ENCODE data around the gene CHRM4. TPM values are rescaled to one million over a fixed set of nuclear protein-coding genes. Genes with fewer than 3 reads are reported as not detected.

The CHRM4 gene
- total RNA-seq, 2 donors from 2014 or later = not detected

DNA sequence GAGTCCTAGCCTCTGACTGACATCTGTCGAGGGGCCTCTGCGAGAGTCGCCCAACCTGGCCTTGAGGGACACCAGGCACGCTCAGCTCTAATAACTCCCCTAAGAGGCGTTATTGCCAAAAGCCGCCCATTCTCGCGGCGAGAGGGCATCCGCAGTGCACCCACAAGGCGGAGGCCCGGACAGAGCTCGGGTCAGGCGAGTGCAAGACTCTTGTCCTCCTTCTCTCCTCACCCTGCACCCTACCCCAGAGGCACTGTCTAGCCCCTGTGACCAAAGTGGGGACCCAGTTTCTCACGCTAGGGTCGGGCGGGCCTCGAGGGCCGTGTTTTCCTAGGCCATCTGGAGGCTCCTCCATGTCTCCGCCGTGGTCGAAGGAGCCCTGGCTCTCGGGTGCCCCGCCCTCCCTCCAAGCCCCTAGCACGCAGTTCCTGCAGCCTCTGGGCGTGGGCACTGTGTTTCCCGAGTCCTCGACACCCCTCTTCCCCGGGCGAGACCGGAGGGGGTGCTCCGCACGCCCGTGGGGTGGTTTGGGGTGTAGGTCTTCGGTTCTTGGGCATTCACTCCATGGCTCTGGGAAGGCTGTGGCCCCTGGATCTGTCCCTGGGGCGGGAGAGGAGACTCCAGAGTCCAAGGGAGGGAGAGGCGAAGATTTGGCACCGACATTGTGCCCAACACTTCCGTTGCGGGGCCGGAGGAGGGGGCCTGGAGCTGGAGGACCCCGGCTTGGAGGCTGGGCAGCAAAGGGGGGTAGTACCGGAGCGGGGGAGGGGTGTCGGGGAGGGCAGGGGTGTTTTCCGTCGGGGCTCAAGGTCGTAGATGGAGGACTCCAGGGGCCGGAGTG, 1.0 kb downstream of the CHRM4 start:
- Histone ChIP-seq H3K27me3 (peaks cover 0 to 22% of the 10 kb centered on the region in 2 donors), H3K9me3 (no peaks in the 10 kb centered on the region), H3K27ac (no peak overlapping the region), H3K36me3 (replicated peaks in 1 of 2; ENCODE audit: insufficient read depth in 1 of 2, low read depth in 2 of 2) (no peaks in the 10 kb centered on the region), H3K4me1 (peaks cover 41% of the 10 kb centered on the region), H3K4me3 (no peak overlapping the region)
- DNase-seq (no peak), ATAC-seq (no peak)
- 9 to 14% methylated on average over 37 to 49 of the region's 49 CpGs for WGBS, 2 donors
- intact Hi-C loops (cut with DNase I) = no loop called here
- TF ChIP-seq POLR2A (IDR thresholded peaks at IDR 0.05) = no peak
- TF ChIP-seq, protein P1, sequence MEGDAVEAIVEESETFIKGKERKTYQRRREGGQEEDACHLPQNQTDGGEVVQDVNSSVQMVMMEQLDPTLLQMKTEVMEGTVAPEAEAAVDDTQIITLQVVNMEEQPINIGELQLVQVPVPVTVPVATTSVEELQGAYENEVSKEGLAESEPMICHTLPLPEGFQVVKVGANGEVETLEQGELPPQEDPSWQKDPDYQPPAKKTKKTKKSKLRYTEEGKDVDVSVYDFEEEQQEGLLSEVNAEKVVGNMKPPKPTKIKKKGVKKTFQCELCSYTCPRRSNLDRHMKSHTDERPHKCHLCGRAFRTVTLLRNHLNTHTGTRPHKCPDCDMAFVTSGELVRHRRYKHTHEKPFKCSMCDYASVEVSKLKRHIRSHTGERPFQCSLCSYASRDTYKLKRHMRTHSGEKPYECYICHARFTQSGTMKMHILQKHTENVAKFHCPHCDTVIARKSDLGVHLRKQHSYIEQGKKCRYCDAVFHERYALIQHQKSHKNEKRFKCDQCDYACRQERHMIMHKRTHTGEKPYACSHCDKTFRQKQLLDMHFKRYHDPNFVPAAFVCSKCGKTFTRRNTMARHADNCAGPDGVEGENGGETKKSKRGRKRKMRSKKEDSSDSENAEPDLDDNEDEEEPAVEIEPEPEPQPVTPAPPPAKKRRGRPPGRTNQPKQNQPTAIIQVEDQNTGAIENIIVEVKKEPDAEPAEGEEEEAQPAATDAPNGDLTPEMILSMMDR (IDR thresholded peaks at IDR 0.05) = no peak

DNA sequence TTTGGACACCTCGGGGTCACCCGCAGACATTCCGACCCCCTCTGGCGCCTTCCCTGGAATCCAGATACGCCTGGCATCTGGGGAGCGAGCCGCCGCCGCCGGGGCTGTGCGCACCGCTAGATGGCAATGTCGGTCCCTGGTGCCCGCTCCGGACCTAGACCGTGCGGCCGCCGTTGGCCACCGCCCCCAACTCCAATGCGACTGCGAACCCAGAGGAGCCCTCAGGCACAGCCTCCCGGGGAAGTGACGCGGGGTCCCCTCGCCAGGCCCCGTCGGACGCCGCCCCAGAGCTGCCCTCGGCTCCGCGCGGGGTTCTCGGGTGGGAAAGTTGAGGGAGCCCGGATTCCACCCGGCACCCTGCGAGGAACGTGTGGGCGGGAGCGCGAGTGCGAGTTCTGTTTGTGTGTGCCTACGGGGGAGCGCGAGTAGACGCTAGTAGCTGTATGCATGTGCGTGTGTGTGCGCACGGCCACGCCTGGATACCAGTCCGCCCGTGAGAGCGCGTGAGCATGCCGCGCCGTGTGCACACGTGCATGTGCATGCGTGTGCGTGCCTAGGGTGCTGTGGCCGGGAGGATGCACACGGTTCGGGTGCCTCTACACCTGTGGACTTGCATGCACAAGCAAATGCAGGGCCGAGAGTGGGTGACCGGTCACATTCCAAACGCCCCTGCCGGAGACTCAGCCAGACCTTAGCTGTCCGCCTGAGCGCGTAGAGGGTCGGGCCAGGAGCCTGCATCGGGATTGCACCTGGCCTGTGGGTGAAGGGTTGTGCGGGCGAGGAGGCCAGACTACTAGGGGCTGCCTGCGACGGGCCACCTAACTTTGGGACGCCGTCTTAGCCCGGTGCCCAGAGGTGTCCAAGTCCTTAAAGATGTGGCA, 1.9 kb downstream of the CHRM4 start:
- no peaks in the 10 kb centered on the region for H3K9me3 ChIP-seq
- no peaks in the 10 kb centered on the region for H3K36me3 ChIP-seq (replicated peaks in 1 of 2; ENCODE audit: insufficient read depth in 1 of 2, low read depth in 2 of 2)
- intact Hi-C loops (cut with DNase I) = no loop called here
- H3K27me3 ChIP-seq = peaks cover 0 to 22% of the 10 kb centered on the region in 2 donors
- no peak overlapping the region for H3K27ac ChIP-seq
- peak; percentile 60 for ATAC-seq
- TF ChIP-seq, protein P1 (IDR thresholded peaks at IDR 0.05) = peak; percentile 74 to 89 (median 81)
- no peak for TF ChIP-seq POLR2A (IDR thresholded peaks at IDR 0.05)
- DNase-seq = peak; percentile 68 to 80 (median 72)
- WGBS, 2 donors = 1% methylated on average over 72 of the region's 80 CpGs; no CpG with 5 or more reads in 1 of the 2 donors
- peaks cover 41% of the 10 kb centered on the region for H3K4me1 ChIP-seq
- H3K4me3 ChIP-seq = peak overlapping the region in 1 of 2 donors; percentile 5

DNA sequence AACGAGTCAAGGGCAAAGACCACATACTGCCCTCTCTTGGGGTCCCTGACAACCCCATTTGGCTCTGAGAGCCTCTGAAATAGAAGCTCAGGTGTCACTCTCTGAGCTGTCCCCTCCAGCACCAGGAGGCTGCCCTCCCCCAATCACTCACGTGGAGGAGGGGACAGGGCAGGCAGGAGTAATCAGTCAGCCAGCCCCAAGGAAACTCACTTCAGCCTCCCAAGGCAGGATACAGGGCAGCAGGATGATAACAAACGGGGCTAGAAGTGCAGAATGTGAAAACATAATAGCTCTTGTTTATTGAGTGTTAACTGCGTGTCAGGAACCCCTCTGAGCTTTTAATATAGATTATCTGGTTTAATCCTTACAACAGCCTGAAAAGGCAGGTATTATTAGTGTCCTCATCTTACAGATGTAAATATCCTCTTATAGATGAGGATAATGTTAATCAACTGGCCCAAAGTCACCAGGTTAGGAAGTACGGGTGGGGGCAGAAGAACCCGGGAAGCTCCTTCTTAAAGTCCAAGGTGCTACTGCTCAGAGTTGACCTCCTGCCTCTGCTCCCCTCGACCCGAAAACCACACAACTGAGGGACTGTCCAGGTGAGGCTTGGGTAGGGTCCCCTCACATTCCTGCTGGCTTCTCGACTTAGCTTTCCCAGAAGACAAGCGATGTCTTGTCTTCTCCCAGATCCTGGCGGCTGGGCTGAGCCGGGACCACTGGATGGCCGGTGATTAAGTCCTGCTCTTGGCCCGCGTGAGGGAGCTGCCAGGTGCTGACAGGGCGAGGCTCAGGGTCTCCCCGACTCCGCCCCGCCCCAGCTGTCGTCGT, 2.7 kb downstream of the CHRM4 start:
- DNase-seq = no peak

More for the DNA sequence above, 2.7 kb downstream of the CHRM4 start:
- no peak overlapping the region for H3K4me3 ChIP-seq
- no peaks in the 10 kb centered on the region for H3K9me3 ChIP-seq
- intact Hi-C loops (cut with DNase I) = no loop called here
- H3K27me3 ChIP-seq = peaks cover 0 to 22% of the 10 kb centered on the region in 2 donors
- no peak overlapping the region for H3K27ac ChIP-seq
- TF ChIP-seq POLR2A (IDR thresholded peaks at IDR 0.05) = no peak
- TF ChIP-seq, protein P1 (IDR thresholded peaks at IDR 0.05) = no peak
- 5 to 8% methylated on average over 8 to 18 of the region's 21 CpGs for WGBS, 2 donors
- no peak for ATAC-seq
- no peaks in the 10 kb centered on the region for H3K36me3 ChIP-seq (replicated peaks in 1 of 2; ENCODE audit: insufficient read depth in 1 of 2, low read depth in 2 of 2)
- H3K4me1 ChIP-seq = peaks cover 41% of the 10 kb centered on the region

Measured in body of pancreas (tissue), 4 donors.